ENCODE data around the gene RASAL2. TPM values are rescaled to one million over a fixed set of nuclear protein-coding genes. Genes with fewer than 3 reads are reported as not detected.
A peak's percentile ranks its signal among the peaks of the same experiment; 100 is the strongest.

The RASAL2 gene
- total and polyA plus RNA-seq, 2 of the 13 experiments (the other 11 are each of a cell fraction or from before 2014, with no cell fraction given): 5.4 to 5.9 TPM

- TF ChIP-seq NFYB (CRISPR knock-in tag; IDR thresholded peaks at IDR 0.05) (no peak), ZNF75D (CRISPR knock-in tag; IDR thresholded peaks at IDR 0.05; ENCODE audit: borderline replicate concordance) (no peak), ZSCAN22 (CRISPR knock-in tag; IDR thresholded peaks at IDR 0.05) (no peak), ZNF614 (CRISPR knock-in tag; IDR thresholded peaks at IDR 0.05; ENCODE audit: borderline replicate concordance) (no peak), GPN1 (CRISPR knock-in tag; IDR thresholded peaks at IDR 0.05; ENCODE audit: borderline replicate concordance) (no peak), EEA1 (CRISPR knock-in tag; IDR thresholded peaks at IDR 0.05; ENCODE audit: borderline replicate concordance) (no peak), ZNF34 (CRISPR knock-in tag; IDR thresholded peaks at IDR 0.05; ENCODE audit: borderline replicate concordance) (0 out of 2 replicates have a peak, but pooled peaks have one; percentile 52), IRF2 (CRISPR knock-in tag; IDR thresholded peaks at IDR 0.05) (peak; percentile 72), ZNF296 (CRISPR knock-in tag; conservative IDR thresholded peaks at IDR 0.05) (no peak), ZNF563 (CRISPR knock-in tag; IDR thresholded peaks at IDR 0.05) (no peak), ZUFSP (CRISPR knock-in tag; IDR thresholded peaks at IDR 0.05; ENCODE audit: borderline replicate concordance) (no peak), IKZF1 (IDR thresholded peaks at IDR 0.05) (no peak), TP53 (CRISPR knock-in tag; conservative IDR thresholded peaks at IDR 0.05) (no peak), THAP8 (CRISPR knock-in tag; IDR thresholded peaks at IDR 0.05; ENCODE audit: borderline replicate concordance) (no peak), ZNF24 (IDR thresholded peaks at IDR 0.05) (no peak), MAX (IDR thresholded peaks at IDR 0.05) (peak; percentile 43; the same call in 1 of the 2 replicates), ZNF720 (CRISPR knock-in tag; IDR thresholded peaks at IDR 0.05) (no peak), ISX (CRISPR knock-in tag; conservative IDR thresholded peaks at IDR 0.05) (no peak), TFAP4 (IDR thresholded peaks at IDR 0.05; ENCODE audit: borderline replicate concordance, low read depth) (no peak), STAG1 (CRISPR knock-in tag; IDR thresholded peaks at IDR 0.05) (peak; percentile 73)
- TF ChIP-seq, protein P1, sequence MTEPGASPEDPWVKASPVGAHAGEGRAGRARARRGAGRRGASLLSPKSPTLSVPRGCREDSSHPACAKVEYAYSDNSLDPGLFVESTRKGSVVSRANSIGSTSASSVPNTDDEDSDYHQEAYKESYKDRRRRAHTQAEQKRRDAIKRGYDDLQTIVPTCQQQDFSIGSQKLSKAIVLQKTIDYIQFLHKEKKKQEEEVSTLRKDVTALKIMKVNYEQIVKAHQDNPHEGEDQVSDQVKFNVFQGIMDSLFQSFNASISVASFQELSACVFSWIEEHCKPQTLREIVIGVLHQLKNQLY (CRISPR knock-in tag; IDR thresholded peaks at IDR 0.05): no peak
- TF ChIP-seq, protein P2, sequence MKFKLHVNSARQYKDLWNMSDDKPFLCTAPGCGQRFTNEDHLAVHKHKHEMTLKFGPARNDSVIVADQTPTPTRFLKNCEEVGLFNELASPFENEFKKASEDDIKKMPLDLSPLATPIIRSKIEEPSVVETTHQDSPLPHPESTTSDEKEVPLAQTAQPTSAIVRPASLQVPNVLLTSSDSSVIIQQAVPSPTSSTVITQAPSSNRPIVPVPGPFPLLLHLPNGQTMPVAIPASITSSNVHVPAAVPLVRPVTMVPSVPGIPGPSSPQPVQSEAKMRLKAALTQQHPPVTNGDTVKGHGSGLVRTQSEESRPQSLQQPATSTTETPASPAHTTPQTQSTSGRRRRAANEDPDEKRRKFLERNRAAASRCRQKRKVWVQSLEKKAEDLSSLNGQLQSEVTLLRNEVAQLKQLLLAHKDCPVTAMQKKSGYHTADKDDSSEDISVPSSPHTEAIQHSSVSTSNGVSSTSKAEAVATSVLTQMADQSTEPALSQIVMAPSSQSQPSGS (CRISPR knock-in tag; IDR thresholded peaks at IDR 0.05): 0 out of 2 replicates have a peak, but pooled peaks have one; percentile 42
- TF ChIP-seq, protein P3, sequence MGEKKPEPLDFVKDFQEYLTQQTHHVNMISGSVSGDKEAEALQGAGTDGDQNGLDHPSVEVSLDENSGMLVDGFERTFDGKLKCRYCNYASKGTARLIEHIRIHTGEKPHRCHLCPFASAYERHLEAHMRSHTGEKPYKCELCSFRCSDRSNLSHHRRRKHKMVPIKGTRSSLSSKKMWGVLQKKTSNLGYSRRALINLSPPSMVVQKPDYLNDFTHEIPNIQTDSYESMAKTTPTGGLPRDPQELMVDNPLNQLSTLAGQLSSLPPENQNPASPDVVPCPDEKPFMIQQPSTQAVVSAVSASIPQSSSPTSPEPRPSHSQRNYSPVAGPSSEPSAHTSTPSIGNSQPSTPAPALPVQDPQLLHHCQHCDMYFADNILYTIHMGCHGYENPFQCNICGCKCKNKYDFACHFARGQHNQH (CRISPR knock-in tag; IDR thresholded peaks at IDR 0.05): no peak
- TF ChIP-seq, protein P4, sequence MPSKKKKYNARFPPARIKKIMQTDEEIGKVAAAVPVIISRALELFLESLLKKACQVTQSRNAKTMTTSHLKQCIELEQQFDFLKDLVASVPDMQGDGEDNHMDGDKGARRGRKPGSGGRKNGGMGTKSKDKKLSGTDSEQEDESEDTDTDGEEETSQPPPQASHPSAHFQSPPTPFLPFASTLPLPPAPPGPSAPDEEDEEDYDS (CRISPR knock-in tag; IDR thresholded peaks at IDR 0.05): peak; percentile 44; the same call in 1 of the 2 replicates
Measured at GRCh38 chr1:178055779-178056471, 38.0 kb upstream of the RASAL2 start (continued).

Data from HepG2 (cell line).